Measurements from ENCODE around the gene CCT7. TPM values are rescaled to one million over a fixed set of nuclear protein-coding genes. Genes with fewer than 3 reads are reported as not detected.

CCT7 gene
- total and polyA plus RNA-seq, 2 experiments from 2014 or later = 287 to 642 TPM

- TF ChIP-seq ZNF462 (CRISPR knock-in tag; IDR thresholded peaks at IDR 0.05) = no peak
- TF ChIP-seq ZNF114 (CRISPR knock-in tag; IDR thresholded peaks at IDR 0.05) = no peak
- TF ChIP-seq EZH2 (IDR thresholded peaks at IDR 0.05; ENCODE audit: low read depth, unreplicated experiment) = no peak
- no peak for TF ChIP-seq JUNB (IDR thresholded peaks at IDR 0.05; ENCODE audit: unreplicated experiment)
- TF ChIP-seq STAT1 (IDR thresholded peaks at IDR 0.05; ENCODE audit: unreplicated experiment) = no peak
- no peak for TF ChIP-seq REST (IDR thresholded peaks at IDR 0.05; ENCODE audit: unreplicated experiment)
These were observed 38.2 kb downstream of the CCT7 start (continued) for GRCh38 chr2:73272270-73272669.

- DNase-seq (ENCODE audit: low spot score) (peak; percentile 20), ATAC-seq (no peak)
- peak; percentile 68 for TF ChIP-seq REST (IDR thresholded peaks at IDR 0.05; ENCODE audit: unreplicated experiment)
- no peak for TF ChIP-seq CTCF (conservative IDR thresholded peaks at IDR 0.05; ENCODE audit: low read depth in 2 of 2)
- peaks cover 51% of the 10 kb centered on the region for H4K20me1 ChIP-seq (replicated peaks; ENCODE audit: insufficient read depth)
- no peak overlapping the region for H3K4me2 ChIP-seq
- H3F3A ChIP-seq (replicated peaks; ENCODE audit: low read depth) = no peaks in the 10 kb centered on the region; the same call in 1 of the 2 replicates
- H3K27me3 ChIP-seq (ENCODE audit: insufficient read depth) = peaks cover under 1% of the 10 kb centered on the region; the same call in 1 of the 2 replicates
- H3K36me3 Mint-ChIP-seq (ENCODE audit: low read depth) = no peaks in the 10 kb centered on the region; the same call in 2 of the 3 replicates
- H3K4me1 ChIP-seq (ENCODE audit: insufficient read depth) = no peaks in the 10 kb centered on the region; the same call in none of the 2 replicates
- H2AFZ ChIP-seq = no peak overlapping the region
- H3K27ac Mint-ChIP-seq = no peak overlapping the region
- H3K27ac ChIP-seq (ENCODE audit: low read depth) = no peak overlapping the region
- H3K9me3 Mint-ChIP-seq = no peaks in the 10 kb centered on the region
- H3K9me2 ChIP-seq (ENCODE audit: insufficient read depth) = no peaks in the 10 kb centered on the region
- H3K4me1 Mint-ChIP-seq = peaks cover 15% of the 10 kb centered on the region
- H3K79me2 ChIP-seq (replicated peaks; ENCODE audit: insufficient read depth) = peaks cover 65% of the 10 kb centered on the region
- H3K4me3 Mint-ChIP-seq = no peak overlapping the region
- H3K4me3 ChIP-seq = no peak overlapping the region
- peaks cover 5% of the 10 kb centered on the region for H3K27me3 Mint-ChIP-seq (ENCODE audit: insufficient read depth, low read depth, poor library complexity)
- H3K36me3 ChIP-seq (ENCODE audit: insufficient read depth) = no peaks in the 10 kb centered on the region
These were observed 45.7 kb downstream of the CCT7 start for GRCh38 chr2:73279852-73280251.
